Measurements from ENCODE around the gene PARD6A.
A peak's percentile ranks its signal among the peaks of the same experiment; 100 is the strongest.

Gene PARD6A, protein sequence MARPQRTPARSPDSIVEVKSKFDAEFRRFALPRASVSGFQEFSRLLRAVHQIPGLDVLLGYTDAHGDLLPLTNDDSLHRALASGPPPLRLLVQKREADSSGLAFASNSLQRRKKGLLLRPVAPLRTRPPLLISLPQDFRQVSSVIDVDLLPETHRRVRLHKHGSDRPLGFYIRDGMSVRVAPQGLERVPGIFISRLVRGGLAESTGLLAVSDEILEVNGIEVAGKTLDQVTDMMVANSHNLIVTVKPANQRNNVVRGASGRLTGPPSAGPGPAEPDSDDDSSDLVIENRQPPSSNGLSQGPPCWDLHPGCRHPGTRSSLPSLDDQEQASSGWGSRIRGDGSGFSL

DNA sequence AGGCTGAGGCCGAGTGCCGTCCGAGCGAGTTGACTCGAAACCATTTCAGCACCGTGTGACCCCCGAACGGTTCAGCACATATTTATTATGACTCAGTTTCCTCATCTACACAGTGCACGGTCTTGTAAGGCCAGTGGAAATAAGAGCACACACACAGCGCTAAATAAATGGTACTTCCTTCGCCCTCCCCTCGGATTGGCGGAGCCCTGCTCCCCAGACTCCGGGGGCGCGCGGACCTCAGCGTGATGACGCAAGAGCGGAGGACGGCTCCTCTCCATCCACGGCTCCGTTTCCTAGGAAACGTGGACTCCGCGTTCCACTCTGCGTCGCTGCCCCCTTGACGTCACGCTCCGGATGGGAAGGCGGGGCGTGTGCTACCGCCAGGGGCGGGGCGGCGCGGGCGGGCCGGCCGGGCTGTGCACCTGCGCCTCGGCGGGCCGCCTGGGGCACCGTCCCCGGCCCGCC, at the start of gene PARD6A:
Gene PARD6A (plus strand): TSS at position 397 of the 465 bp plus-strand sequence. CDS start 79 bp downstream, outside the sequence.
- DNase-seq = peak; percentile 100

DNA sequence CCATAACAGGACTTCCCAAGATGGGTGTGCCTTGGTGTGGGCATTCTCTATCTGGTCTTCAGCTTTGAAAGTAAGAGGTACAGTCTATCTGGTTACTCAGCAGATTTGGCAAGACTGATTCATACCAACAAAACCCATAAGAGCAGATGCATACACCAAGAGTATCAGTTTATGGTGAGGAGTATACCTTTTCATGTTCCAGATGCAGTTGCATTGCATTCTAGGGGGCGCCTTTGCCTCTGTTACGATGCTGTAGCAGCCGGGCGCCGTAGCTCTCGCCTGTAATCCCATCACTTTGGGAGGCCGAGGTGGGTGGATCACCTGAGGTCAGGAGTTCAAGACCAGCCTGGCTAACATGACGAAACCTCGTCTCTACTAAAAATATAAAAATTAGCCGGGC, 47.0 kb upstream of the PARD6A start:
- DNase-seq = no peak

DNA sequence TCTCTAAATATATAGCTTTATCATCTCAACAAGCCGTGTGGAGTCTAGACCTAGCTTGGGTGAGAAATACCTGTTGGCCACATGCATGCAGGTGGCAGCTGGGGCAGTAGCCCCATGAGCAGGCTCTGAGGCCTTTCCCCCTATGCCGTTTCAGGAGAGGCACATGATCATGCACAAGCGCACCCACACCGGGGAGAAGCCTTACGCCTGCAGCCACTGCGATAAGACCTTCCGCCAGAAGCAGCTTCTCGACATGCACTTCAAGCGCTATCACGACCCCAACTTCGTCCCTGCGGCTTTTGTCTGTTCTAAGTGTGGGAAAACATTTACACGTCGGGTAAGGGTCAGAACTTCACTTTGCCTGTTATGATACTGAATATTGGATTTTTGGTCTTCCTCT, 32.5 kb upstream of the PARD6A start:
- no peak for DNase-seq

DNA sequence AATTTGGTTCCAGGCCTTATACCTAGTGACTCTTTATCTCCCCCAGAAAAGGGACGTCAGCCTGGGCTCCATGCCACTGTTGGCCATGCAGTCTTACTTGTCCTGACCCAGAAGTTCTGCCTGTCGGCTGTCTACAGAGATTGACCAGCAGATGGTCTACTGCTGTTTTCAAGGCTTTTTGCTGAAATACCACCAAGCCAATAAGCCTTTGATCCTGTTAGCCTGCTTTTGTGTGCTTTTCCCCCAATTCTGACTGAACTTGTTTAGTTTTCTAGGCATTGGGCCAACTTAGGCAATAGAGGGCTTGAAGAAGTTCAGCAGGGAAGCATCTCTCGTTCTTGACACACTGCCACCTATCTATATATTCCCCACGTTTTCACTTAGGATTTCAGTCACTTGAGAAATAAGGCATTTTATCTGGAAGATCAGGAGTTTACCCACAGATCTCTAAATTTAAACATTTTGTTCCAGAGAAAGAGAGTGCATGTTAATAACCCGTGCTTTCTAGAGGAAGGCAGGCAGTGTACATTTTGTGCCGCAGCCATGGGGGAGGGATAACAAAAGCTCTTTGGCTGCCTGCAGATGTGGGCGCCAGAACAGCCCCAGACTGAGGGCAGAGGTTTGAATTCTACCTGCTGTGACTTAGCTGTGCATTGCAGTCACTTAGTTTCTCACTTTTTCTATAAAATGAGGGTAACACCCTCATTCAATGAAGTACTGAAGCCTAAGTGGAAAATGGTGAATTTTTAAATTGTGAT, 28.2 kb upstream of the PARD6A start:
- DNase-seq = no peak

DNA sequence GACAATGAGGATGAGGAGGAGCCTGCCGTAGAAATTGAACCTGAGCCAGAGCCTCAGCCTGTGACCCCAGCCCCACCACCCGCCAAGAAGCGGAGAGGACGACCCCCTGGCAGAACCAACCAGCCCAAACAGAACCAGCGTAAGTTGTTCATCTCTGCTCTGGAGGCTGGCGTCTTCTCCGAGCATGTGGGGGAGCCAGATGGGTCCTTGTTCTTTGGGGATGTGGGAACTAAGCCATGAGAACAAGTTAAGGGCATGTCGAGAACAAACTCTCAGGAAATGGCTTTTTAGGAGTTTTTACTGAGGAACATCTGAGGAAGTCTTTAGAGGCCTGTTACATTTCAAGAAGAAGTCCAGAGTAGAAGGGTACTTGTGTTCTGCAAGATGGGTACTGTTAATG, 24.0 kb upstream of the PARD6A start:
- DNase-seq = no peak

DNA sequence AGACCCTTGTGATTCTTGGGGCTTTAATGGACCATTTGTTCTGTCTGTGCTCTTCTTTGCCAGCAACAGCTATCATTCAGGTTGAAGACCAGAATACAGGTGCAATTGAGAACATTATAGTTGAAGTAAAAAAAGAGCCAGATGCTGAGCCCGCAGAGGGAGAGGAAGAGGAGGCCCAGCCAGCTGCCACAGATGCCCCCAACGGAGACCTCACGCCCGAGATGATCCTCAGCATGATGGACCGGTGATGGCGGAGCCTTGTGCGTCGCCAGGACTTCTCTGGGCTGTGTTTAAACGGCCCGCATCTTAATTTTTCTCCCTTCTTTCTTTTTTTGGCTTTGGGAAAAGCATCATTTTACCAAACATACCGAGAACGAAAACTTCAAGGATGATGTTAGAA, 23.1 kb upstream of the PARD6A start:
- no peak for DNase-seq

DNA sequence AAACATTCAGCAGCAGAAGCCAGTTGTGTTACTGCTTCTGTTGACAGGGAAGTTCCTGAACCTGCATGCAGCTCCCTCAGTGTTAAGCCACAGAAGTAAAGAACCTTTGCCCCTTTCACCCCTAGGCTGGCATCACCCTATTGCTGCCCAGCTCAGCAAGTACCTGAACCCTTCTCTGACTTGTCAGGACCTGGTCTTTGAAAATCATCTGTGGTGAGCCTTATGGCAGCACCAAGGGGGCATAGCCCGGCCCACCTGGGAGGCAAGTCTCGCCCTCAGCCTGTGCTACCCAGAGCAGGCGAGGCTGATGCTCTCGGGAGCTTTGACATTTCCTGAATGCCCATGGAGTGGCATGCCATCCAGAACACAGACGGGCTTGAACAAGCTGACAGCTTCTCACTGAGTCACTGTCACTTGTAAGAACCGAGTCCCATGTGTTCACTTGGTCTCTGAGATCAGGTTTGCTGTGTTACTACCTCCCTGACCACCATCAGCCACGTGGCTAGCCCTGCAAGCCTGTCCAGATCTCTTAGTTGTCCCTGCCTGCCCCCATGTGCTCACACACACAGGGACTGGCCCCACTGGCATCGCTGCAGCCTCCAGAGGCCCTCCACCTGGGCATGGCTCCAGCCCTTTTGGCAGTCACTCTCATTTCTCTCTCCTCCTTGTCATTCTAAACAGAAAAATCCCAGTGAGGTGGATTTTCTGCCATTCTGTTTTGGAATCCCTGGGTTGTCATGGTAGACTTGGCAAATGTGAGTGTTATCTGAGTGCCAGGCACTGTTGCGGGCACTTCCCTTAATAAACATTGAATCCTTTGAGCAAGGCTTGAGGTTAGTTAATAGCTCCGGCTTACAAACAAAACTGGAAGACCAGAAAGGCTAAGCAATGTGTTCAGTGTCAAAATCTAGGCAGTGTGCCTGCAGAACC, 18.7 kb upstream of the PARD6A start:
- DNase-seq = peak; percentile 42

DNA sequence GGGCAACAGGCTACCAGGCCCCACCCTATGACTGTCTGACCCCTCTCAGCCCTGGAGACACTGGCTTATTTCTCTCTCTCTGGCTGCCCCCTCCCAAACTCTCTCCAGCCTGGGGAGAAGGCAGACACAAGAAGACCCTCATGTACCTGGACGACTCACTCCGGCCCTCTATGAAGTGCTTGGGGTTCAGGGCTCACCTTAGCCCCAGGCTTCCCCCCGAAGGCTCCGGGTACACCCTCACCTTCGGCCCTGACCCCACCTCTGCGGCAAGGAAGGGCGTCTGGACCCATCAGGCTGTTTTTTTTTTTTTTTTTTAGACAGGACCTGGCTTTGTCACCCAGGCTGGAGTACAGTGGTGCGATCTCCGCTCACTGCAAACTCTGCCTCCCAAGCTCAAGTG, 16.7 kb upstream of the PARD6A start:
- DNase-seq = no peak

DNA sequence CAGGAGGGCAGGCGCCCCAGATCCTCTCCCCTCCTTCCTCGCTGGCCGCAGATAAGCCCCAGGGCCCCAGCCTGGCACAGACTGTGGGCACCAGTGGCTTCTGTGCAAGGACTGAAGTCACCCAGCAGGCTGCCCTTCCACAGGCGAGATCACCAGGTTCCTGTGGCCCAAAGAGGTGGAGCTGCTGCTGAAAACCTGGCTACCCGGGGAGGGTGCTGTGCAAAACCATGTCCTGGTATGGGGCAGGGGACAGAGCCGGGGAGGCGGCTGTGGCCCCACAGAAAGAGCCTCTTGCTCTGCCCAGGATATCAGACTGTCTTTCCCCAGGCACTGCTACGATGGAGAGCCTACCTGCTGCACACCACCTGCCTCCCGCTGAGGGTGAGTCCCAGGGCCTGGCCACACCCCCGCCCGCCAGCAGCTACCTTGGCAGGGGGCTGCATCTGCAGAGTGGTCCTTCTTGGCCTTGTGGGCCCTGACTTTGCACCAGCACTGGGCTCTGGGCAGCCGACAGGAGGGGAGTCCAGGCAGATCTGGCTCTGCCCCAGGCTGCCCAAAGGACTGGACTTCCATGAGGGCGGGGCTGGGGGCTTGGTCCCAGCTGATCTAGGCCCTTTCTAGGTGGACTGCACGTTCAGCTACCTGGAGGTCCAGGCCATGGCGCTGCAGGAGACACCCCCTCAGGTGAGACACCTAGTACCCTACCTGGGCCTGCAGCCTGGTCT, 15.2 kb upstream of the PARD6A start:
- DNase-seq = peak; percentile 51

DNA sequence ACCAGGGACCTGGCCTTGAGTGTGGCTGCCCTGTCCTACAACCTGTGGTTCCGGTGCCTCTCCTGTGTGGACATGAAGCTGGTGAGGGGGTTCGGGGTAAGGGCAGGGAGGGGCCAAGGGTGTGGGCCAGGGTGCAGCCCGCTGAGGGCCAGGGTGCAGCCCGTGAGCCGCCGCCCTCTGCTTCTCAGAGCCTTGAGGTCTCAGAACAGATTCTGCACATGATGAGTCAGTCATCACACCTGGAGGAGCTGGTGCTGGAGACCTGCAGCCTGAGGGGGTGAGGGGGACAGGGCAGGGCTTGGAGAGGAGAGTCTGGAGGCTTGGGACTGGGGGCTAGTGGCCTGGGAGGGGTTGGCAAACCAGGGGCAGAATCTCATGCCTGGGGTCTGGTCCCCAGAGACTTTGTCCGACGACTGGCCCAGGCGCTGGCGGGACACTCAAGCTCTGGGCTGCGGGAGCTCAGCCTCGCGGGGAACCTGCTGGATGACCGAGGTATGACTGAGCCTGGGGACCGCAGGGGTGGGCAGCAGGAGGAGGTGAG, 13.6 kb upstream of the PARD6A start:
- DNase-seq = peak; percentile 86

DNA sequence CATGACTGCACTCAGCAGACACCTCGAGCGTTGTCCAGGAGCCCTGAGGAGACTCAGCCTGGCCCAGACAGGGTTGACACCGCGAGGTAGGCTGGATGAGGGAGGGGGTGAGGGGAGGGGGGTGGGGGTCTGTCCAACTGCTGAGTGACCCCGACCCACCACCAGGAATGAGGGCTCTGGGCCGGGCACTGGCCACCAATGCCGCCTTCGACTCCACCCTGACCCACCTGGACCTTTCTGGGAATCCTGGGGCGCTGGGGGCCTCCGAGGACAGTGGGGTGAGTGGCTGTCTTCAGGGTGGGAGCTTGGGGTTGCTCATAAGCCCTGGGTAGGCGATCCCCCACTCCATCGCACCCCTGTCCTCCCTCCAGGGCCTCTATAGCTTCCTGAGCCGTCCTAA, 13.1 kb upstream of the PARD6A start:
- DNase-seq = no peak

DNA sequence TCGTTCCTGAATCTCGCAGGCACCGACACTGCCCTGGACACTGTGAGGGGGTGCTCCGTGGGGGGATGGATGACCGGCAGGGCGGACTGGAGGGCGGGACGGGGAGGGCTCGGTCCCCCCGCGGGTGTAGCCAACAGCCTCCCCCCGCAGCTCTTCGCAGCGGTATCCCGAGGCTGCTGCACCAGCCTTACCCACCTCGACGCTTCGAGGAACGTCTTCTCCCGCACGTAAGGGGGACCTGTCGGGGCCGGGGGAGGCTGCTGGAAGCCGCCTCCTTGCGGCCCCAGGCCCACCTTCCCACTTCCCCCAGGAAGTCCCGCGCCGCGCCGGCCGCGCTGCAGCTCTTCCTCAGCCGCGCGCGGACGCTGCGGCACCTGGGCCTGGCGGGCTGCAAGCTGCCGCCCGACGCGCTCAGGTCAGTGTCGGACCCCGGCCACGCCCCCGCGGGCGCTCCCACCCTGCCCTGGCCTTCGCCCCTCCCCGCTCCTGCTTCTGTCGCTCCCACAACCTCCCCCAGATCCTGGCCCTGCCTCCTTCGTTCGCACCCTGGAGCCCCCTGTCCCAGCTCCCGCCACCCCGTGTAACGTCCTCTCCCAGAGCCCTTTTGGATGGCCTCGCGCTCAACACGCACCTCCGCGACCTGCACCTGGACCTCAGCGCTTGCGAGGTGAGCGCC, 12.5 kb upstream of the PARD6A start:
- peak; percentile 58 for DNase-seq

DNA sequence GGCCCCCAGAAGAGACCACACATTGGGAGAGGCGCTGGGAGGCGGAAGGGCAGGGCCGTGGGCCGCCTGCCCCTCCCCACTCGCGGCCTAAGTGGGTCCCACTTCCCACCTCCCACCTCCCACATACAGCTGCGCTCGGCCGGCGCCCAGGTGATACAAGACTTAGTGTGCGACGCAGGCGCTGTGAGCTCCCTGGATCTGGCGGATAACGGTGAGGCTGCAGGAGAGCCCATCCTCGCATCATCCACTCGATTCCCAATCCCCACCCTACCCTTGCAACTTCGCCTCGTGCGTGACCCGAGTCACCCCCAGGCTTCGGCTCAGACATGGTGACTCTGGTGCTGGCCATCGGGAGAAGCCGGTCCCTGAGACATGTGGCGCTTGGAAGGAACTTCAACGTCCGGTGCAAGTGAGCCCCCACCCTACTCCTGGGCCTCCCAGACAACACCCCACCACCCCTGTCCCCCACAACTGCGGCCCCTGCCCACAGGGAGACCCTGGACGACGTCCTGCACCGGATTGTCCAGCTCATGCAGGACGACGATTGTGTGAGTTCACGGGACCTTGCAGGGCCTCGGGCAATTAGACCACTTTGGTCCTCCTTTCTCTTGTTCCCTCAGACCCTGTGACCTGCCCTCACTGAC, 11.9 kb upstream of the PARD6A start:
- peak; percentile 62 for DNase-seq

DNA sequence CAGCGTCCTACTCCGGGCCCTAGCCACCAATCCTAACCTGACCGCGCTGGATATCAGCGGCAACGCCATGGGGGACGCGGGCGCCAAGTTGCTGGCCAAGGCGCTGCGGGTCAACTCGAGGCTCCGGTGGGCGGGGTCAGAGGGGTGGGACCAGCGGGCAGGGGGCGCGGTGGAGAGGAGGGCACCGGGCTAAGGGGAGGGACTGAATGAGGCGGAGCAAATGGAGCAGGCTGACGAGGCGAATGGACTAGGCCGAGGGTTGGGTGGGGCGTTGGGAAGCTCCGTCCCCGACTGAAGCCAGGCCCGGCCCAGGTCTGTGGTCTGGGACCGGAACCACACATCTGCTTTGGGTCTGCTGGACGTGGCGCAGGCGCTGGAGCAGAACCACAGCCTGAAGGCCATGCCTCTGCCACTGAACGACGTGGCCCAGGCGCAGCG, 11.2 kb upstream of the PARD6A start:
- peak; percentile 70 for DNase-seq

DNA sequence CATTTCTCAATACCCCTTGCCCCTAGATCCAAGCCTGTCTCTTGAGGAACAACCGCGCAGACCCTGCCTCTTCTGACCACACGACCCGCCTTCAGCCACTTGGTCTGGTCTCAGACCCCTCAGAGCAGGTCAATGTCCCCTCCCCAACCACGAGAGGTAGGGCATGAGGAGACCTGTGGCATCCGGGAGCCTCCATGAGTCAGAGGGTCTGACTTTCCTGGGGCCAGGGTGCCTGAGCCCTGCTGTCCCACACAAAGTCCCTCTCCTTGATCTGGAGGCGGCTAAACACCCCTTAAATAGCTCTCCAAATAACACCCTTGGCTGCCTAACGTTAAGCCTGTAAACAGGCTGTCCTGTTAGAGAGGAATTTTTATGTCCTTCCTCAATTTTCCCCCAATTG, 10.7 kb upstream of the PARD6A start:
- peak; percentile 51 for DNase-seq

DNA sequence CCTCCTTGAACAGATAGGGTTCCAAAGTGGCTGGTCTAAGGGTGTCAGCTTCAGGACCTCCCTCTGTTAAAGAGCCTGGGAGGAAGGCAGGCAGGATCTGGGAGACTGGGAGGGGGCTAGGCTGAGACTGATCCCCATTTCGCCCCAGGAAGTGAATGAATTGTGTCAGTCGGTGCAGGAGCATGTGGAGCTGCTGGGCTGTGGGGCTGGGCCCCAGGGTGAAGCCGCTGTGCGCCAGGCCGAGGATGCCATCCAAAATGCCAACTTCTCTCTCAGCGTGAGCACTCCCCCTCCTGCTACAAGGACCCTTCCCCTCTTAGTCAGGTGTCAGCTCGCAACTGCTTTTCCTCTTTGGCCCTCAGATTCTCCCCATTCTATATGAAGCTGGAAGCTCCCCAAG, 9.7 kb upstream of the PARD6A start:
- DNase-seq = peak; percentile 45

DNA sequence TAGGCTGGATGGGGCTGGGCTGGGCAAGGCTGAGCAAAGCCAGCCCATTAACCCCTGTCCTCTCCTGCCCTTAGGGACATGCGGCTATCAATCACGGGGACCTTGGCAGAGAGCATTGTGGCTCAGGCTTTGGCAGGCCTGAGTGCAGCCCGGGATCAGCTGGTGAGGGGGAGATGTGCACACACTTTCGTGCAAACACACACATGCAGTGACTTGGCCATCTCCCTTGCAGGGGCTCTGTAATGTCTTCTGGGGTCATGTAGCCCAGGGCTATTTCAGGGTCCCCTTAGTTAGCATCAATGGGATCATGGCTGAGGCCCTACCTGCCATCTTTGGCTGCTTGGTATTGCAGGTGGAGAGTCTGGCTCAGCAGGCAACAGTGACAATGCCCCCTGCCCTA, 8.9 kb upstream of the PARD6A start:
- peak; percentile 63 for DNase-seq

DNA sequence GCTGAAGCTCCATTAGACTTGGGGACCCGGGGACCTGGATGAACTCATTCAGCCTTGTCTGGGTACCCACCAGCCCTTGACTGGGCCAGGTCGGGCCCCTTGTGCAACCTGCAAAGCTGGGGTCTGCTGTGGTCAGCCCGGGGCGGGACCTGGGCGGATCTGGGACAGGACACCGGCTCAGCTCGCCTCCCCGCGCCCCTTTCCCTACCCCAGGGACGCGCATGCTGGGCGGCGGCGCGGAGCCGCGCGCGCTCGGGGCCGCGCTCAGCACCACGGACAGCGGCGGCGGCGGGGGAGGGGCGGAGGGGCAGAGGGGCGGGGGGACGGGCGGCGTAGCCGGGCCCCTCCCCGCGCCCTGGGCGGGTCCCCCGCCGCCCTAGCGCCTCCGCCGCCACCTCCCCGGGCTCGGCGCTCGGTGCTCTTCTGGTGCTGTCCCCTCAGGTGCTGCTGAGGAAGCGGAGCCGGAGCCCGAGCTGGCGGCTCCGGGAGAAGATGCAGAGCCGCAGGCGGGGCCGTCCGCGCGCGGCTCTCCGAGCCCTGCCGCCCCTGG, 8.1 kb upstream of the PARD6A start:
- peak; percentile 100 for DNase-seq

DNA sequence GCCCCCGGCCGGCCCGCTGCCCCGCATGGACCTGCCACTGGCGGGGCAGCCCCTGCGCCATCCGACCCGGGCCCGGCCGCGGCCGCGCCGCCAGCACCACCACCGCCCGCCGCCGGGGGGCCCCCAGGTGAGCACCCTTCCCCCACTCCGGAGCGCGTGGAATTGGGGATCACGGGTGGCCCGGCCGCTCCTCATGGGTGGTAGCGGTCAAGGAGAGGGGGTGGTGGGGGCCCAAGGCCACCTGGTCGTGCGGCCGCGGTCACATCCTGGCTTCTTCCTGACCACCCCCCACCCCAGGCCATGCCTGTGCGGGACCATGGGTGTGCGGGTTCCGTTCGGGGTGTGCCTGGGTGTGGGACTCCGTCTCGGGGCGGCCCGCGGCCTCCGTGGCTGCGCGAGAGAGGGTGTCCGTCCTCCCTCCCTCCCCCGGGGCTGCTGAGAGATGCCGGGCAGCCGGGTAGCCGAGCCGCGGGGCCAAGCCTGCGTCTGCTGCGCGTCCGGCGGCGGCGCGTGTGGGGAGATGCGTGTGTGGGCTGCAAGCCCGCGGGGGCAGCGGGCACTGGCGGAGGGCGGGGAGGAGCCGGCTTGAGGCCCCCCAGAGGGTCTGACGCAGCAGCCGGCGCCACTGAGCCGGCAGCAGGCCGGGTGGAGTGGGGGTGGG, 7.5 kb upstream of the PARD6A start:
- DNase-seq = peak; percentile 84

DNA sequence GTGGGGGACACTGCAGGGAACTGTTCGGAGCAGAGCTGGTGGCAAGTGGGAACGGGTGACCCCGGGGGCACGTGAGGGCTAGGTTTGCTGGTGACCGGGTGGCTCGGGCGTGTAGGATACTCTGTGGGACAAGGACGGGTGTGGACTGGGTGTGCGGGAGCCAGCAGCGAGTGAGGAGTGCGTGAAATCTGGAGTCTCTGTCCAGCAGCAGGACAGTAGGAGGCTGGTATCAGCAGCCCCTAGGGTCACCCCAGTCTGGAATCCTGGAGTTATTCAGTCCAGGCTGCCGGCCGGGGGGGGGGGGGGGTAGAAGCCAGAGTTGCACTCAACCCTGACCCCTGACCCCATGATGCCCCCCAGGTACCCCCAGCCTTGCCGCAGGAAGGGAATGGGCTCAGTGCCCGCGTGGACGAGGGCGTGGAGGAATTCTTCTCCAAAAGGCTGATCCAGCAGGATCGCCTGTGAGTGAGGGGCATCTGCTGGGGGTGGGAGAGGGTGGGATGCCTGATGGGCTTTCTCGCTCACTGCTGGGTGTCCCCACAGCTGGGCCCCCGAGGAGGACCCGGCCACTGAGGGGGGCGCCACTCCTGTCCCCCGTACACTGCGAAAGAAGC, 6.9 kb upstream of the PARD6A start:
- peak; percentile 83 for DNase-seq
